GM19463 (cell line): ENCODE results near the gene PROCR.
"Not testable (repeated sequence)": the region's sequence is repeated elsewhere in the genome, so short reads cannot be mapped to it uniquely, and the experiment has no call there.

Experiments
- ATAC-seq: cut with Tn5 transposase; IDR thresholded peaks from one replicate; pipeline ENCODE4 v1.9.1; 2021; ENCODE audit warnings: mild to moderate bottlenecking, moderate library complexity; ENCODE audit not compliant: unreplicated experiment

The PROCR gene

GRCh38 chr20:35164531-35164930, 7.3 kb upstream of the PROCR start:
- not testable (repeated sequence) for ATAC-seq

DNA sequence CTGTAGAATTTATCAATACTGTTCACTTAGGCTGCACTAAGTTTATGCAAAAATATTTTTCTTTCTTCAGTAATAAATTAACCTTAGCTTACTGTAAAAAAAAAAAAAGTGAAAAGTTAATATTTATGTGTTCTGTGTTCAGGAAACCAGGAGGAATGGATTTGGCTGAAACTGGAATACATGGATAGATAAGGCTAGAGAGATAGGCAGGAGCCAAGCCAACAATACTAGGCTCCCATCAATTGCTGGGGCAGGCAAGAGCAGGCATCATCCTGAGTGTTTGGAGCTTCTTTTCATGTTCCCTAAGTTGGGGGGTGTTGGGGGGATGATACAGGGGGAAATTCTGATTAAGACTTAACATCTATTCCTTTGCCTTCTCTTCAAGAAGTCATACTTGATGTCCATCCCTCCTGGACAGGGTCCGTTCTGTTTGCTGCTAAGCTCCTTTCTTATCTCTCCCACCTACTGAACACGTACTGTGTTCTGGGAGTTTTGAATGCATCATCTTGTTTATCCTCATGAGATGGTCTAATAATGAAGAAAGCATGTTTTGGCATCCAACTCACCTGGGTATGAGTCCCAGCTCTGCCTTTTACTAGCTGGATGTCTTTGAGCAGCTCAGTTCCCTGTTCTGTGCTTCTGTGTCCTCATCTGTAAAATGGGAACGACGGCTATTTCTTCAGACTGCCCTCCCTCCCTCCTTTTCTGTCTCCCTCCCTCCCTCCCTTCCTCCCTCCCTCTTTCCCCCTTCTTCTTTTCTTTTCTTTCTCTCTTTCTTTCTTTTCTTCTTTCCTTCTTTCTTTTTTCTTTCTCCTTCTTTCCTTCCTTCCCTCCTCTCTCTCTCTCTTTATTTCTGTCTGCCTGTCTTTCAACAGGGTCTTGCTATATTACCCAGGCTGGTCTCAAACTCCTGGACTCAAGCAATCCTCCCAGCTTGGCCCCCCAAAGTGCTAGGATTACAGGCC, 6.4 kb upstream of the PROCR start:
- ATAC-seq: no peak

GRCh38 chr20:35166242-35166830, 5.5 kb upstream of the PROCR start:
- ATAC-seq: no peak

- ATAC-seq: no peak
These were observed 4.1 kb upstream of the PROCR start for GRCh38 chr20:35167787-35168186.

- ATAC-seq: not testable (repeated sequence)
These were observed 3.0 kb upstream of the PROCR start for GRCh38 chr20:35168701-35169409.

GRCh38 chr20:35171438-35171752, 477 bp upstream of the PROCR start:
- no peak for ATAC-seq

- ATAC-seq: no peak
These were observed 548 bp downstream of the PROCR start for GRCh38 chr20:35172434-35172806.

DNA sequence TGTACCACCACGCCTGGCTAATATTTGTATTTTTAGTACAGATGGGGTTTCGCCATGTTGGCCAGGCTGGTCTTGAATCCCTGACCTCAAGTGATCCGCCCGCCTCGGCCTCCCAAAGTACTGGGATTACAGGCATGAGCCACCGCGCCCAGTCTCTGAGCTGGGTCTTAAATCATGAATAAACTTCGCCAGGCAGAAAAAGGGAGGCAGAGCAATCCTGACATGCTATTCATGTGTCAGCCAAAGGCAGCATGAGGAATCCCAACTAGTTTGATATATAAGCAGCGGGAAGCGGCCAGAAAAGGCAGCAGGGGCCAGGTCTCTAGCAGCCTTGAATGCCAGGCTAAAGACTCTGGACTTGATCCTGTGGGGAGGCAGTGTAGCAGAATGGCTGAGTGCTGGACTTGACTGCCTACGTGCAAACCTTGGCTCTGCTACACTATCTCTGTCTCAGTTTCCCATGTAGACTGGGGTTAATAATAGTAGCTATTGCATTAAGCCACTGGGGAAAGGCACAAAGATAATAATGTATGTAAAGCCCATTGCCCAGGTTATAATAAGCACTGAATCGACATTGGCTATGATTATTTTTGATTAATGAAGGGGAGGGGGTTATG, 1.8 kb downstream of the PROCR start:
- no peak for ATAC-seq

DNA sequence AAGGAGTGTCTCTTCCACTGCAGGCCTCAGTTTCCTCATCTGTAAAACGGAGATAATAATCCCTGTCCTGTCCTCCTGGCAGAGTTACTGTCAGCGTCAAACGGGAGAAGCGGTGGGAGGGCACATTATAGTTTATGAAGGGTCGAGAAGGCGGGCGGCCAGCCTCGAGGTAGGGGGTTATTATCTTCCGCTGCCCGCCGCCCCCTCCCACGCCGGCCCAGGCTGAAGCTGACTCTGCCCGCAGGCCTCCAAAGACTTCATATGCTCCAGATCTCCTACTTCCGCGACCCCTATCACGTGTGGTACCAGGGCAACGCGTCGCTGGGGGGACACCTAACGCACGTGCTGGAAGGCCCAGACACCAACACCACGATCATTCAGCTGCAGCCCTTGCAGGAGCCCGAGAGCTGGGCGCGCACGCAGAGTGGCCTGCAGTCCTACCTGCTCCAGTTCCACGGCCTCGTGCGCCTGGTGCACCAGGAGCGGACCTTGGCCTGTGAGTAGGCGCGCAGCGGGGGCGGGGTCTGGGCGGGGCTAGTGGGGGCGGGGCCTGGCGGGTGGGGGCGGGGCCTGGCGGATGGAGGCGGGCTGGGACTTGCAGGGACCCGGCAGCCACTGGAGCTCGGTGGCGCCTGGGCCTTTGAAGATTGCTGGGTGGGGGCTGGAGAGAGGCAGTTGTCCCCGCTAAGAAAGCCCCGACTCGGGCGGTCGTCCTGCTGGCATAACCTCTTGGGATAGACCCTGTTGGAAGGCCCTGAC, 2.8 kb downstream of the PROCR start:
- ATAC-seq: no peak

- no peak for ATAC-seq
These were observed 4.3 kb downstream of the PROCR start for GRCh38 chr20:35176132-35176531.

GRCh38 chr20:35179292-35180212, 7.7 kb downstream of the PROCR start:
- no peak for ATAC-seq

- ATAC-seq: no peak
These were observed 8.4 kb downstream of the PROCR start for GRCh38 chr20:35180266-35180665.

GRCh38 chr20:35181731-35182130, 9.9 kb downstream of the PROCR start:
- ATAC-seq: no peak

- not testable (repeated sequence) for ATAC-seq
These were observed 14.9 kb downstream of the PROCR start for GRCh38 chr20:35186691-35187289.

DNA sequence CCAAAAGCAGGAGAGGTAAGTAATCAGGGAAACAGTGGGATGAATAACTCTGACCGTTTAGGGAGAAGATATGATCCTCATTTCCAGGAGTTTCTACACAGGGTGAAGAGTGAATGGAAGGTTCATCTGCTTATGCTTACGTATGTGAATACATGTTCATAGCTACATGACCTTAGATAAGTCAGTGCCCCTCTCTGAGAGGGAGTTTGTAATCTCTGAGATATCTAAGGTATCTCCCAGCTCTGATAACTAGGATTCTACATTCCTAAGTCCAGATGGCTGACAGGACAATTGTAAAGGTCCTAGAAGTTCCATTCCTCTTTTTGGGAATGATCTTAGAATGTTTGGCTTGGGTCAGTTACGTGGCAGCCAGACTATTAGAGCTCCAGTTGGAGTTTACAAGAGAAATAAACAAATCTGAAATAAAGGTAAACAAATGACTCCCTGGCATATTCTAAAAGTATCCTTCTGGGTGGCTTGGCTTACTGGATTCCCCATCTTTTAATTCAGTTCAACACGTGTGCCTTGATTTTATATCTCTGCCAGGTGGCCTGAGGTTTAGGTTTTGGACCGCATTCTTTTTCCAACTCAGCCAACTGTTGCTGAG, 15.8 kb downstream of the PROCR start:
- ATAC-seq: no peak

DNA sequence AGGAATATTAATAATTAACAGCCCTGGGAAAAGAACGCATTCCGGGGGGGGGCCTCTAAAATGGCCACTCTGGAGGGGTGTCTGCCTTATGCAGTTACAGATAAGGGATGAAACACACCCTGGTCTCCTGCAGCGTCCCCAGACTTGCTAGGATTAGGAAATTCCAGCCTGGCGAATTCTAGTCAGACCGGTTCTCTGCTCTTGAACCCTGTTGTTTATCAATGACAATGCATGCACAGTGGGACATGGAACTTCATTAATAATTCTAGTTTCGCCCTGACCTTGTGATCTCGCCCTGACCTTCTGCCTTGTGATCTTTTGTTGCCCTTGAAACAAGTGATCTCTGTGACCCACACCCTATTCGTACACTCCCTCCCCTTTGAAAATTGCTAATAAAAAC, 17.4 kb downstream of the PROCR start:
- not testable (repeated sequence) for ATAC-seq

DNA sequence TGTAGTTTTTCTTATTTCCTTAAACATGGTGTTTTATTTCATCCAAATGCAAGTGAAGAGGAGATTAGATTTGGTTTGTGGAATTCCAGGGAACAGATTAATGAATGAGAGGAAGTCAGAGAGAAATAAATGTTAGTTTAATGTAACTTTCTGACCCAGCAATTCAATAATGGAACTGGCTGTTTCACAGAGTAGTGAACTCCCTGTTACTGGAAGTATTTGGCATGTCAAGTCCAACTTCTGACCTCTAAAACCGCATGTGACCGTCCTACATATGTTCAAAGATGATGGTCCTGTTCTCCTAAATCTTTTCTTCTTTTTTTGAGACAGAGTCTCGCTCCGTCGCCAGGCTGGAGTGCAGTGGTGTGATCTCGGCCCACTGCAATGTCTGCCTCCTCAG, 18.7 kb downstream of the PROCR start:
- no peak for ATAC-seq

GRCh38 chr20:35191419-35192117, 19.7 kb downstream of the PROCR start:
- no peak for ATAC-seq
